HUDEP-2 (cell line): ENCODE data around the gene ZBTB49.

Experiments
- DNase-seq, 76 experiments: peaks; one replicate each; lab custom pipeline; 2025; ENCODE audit not compliant: unreplicated experiment in 76 of 76; lab: John Stamatoyannopoulos, UW

ZBTB49 gene

GRCh38 chr4:4274226-4274625, 15.8 kb upstream of the ZBTB49 start:
- no peak for DNase-seq

GRCh38 chr4:4277531-4277930, 12.5 kb upstream of the ZBTB49 start:
- DNase-seq = no peak

GRCh38 chr4:4281787-4282186, 8.3 kb upstream of the ZBTB49 start:
- no peak for DNase-seq

GRCh38 chr4:4284827-4285618, 5.0 kb upstream of the ZBTB49 start:
- DNase-seq = peak in 40 of 76 experiments; percentile 1 to 42 (median 16)

- DNase-seq = no peak
These were observed 2.0 kb upstream of the ZBTB49 start for GRCh38 chr4:4288098-4288497.

- peak in 2 of 76 experiments; percentile 4 to 8 for DNase-seq
These were observed 996 bp upstream of the ZBTB49 start for GRCh38 chr4:4289055-4289454.

GRCh38 chr4:4289597-4289940, 482 bp upstream of the ZBTB49 start:
- no peak for DNase-seq

- no peak for DNase-seq
These were observed 3.2 kb downstream of the ZBTB49 start for GRCh38 chr4:4293279-4293678.

GRCh38 chr4:4296283-4296846, 6.3 kb downstream of the ZBTB49 start:
- DNase-seq = no peak

GRCh38 chr4:4299006-4299405, 9.0 kb downstream of the ZBTB49 start:
- DNase-seq = no peak

GRCh38 chr4:4302001-4302400, 11.9 kb downstream of the ZBTB49 start:
- no peak for DNase-seq

- DNase-seq = no peak
These were observed 12.4 kb downstream of the ZBTB49 start for GRCh38 chr4:4302416-4302815.

GRCh38 chr4:4306920-4307319, 16.9 kb downstream of the ZBTB49 start:
- no peak for DNase-seq

GRCh38 chr4:4308800-4309441, 18.9 kb downstream of the ZBTB49 start:
- DNase-seq = no peak

- DNase-seq = no peak
These were observed 21.1 kb downstream of the ZBTB49 start for GRCh38 chr4:4311193-4311592.

- DNase-seq = no peak
These were observed 25.6 kb downstream of the ZBTB49 start for GRCh38 chr4:4315461-4316149.

- no peak for DNase-seq
These were observed 26.1 kb downstream of the ZBTB49 start for GRCh38 chr4:4316150-4316495.

GRCh38 chr4:4317496-4318232, 27.6 kb downstream of the ZBTB49 start:
- DNase-seq = no peak

GRCh38 chr4:4320528-4320927, 30.5 kb downstream of the ZBTB49 start:
- no peak for DNase-seq

- DNase-seq = no peak
These were observed 31.1 kb downstream of the ZBTB49 start for GRCh38 chr4:4320951-4321714.
